ENCODE data around the gene WNT7A.

DNA sequence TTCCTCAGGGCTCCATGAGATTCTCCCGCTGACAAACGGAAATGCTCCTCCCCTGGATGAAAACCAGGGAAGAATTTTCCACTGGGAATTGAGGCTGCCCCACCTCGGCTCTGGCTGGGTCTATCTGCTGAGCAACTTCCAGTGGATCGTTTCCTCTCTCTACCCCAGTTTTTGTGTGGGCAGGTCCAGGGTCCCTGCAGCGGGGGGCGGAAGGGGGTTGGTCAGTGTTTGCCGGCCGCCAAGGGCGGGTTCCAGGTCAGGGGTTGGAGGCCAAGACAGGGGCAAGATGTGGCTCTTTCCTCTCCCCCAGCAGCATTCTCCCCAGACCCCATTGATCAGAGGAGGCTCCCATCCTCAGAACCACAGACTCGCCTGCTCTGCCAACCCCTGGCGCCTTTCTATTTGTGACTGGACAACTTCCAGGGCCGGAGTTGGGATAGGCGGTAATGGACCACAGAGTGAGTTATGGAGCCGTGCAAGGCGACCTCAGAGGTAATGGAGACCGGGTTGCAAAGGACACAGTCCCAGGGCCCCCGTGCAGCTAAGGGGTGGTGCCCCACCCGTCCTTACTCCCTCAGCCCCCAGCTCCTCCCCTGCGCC lies 92.2 kb downstream of the WNT7A start:
- TF ChIP-seq POLR2AphosphoS5 (IDR thresholded peaks at IDR 0.05; ENCODE audit: low read depth, low read length): no peak
- TF ChIP-seq SIN3A (IDR thresholded peaks at IDR 0.05; ENCODE audit: borderline replicate concordance, insufficient read depth, low read length): no peak
- no peak for TF ChIP-seq TAF1 (IDR thresholded peaks at IDR 0.05; ENCODE audit: borderline replicate concordance, insufficient read depth, low read length)
- TF ChIP-seq FOXP2 (optimal IDR thresholded peaks at IDR 0.05; ENCODE audit: borderline replicate concordance, extremely low read depth, extremely low read length, insufficient read depth): no peak
- TF ChIP-seq, protein P1, sequence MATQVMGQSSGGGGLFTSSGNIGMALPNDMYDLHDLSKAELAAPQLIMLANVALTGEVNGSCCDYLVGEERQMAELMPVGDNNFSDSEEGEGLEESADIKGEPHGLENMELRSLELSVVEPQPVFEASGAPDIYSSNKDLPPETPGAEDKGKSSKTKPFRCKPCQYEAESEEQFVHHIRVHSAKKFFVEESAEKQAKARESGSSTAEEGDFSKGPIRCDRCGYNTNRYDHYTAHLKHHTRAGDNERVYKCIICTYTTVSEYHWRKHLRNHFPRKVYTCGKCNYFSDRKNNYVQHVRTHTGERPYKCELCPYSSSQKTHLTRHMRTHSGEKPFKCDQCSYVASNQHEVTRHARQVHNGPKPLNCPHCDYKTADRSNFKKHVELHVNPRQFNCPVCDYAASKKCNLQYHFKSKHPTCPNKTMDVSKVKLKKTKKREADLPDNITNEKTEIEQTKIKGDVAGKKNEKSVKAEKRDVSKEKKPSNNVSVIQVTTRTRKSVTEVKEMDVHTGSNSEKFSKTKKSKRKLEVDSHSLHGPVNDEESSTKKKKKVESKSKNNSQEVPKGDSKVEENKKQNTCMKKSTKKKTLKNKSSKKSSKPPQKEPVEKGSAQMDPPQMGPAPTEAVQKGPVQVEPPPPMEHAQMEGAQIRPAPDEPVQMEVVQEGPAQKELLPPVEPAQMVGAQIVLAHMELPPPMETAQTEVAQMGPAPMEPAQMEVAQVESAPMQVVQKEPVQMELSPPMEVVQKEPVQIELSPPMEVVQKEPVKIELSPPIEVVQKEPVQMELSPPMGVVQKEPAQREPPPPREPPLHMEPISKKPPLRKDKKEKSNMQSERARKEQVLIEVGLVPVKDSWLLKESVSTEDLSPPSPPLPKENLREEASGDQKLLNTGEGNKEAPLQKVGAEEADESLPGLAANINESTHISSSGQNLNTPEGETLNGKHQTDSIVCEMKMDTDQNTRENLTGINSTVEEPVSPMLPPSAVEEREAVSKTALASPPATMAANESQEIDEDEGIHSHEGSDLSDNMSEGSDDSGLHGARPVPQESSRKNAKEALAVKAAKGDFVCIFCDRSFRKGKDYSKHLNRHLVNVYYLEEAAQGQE (IDR thresholded peaks at IDR 0.05; ENCODE audit: insufficient read depth in 1 of 2, low read depth in 2 of 2, low read length in 2 of 2): no peak

All from PFSK-1 (cell line).